K562 (cell line): Measurements from ENCODE around the gene PGF.

Experiments used
- CBFB ChIP-seq: sonication (generic); formaldehyde crosslinking; IDR thresholded peaks from 2 replicates; pipeline ENCODE4 v1.4.0; 2020; ENCODE audit warnings: mild to moderate bottlenecking, missing genetic modification reagents
- CEBPZ ChIP-seq: fragments of 150-350 bp; IDR thresholded peaks from 2 replicates; pipeline ENCODE4 v1.6.1; 2014; ENCODE audit warnings: low read depth, mild to moderate bottlenecking, low read length, borderline replicate concordance
- CTCF ChIP-seq, 3 experiments: IDR thresholded peaks in 2 of 3; conservative IDR thresholded peaks in 1 of 3; 2 replicates each; pipeline ENCODE4 v1.5.1; 2011 to 2012; ENCODE audit warnings: low read length in 3 of 3, mild to moderate bottlenecking in 3 of 3, control low read depth in 2 of 3, improper control_type of control experiment in 1 of 3, inconsistent platforms in 1 of 3, low read depth in 1 of 3, mixed read lengths in 1 of 3, moderate library complexity in 1 of 3; ENCODE audit not compliant: insufficient read depth in 2 of 3
- MAZ ChIP-seq, 2 experiments: fragments of 450-650 bp in 1 of 2; sonication (generic) in 1 of 2; formaldehyde crosslinking; IDR thresholded peaks in 1 of 2; conservative IDR thresholded peaks in 1 of 2; 2 replicates each; pipeline versions ENCODE4 v1.4.0 to v1.5.0; 2020; ENCODE audit warnings: mild to moderate bottlenecking in 1 of 2, missing genetic modification reagents in 1 of 2
- POLR2A ChIP-seq: fragments of 450-650 bp; conservative IDR thresholded peaks from 2 replicates; pipeline ENCODE4 v1.6.1; 2016
- POLR3A ChIP-seq: IDR thresholded peaks from 2 replicates; pipeline ENCODE4 v1.6.1; 2011; ENCODE audit warnings: borderline replicate concordance, mild to moderate bottlenecking, moderate library complexity; ENCODE audit not compliant: insufficient read length, insufficient read depth; ENCODE audit errors: extremely low read depth
- PTBP1 ChIP-seq: fragments of 200-400 bp; formaldehyde crosslinking; IDR thresholded peaks from 2 replicates; pipeline ENCODE4 v1.6.1; 2017; ENCODE audit warnings: low read depth, low read length
- RNF219 ChIP-seq: fragments of 250-450 bp; sonication (Bioruptor Pico); IDR thresholded peaks from 2 replicates; pipeline ENCODE4 v1.5.0; 2022; ENCODE audit warnings: mild to moderate bottlenecking
- SREBF2 ChIP-seq: sonication (generic); formaldehyde crosslinking; IDR thresholded peaks from 2 replicates; pipeline ENCODE4 v1.4.0; 2020; ENCODE audit warnings: mild to moderate bottlenecking, missing genetic modification reagents
- THAP7 ChIP-seq: fragments of 250-450 bp; sonication (Bioruptor Pico); IDR thresholded peaks from 2 replicates; pipeline ENCODE4 v1.5.0; 2021
- ZEB2 ChIP-seq: fragments of 450-650 bp; IDR thresholded peaks from 2 replicates; pipeline ENCODE4 v1.6.1; 2016
- ZNF277 ChIP-seq: fragments of 250-450 bp; sonication (Bioruptor Pico); IDR thresholded peaks from 2 replicates; pipeline ENCODE4 v1.8.0; 2022; ENCODE audit warnings: inconsistent platforms, mild to moderate bottlenecking, moderate library complexity, borderline replicate concordance

GRCh38 chr14:74981462-74981782, 26.0 kb upstream of the PGF start:
- TF ChIP-seq SREBF2 (no peak), PTBP1 (no peak), ZEB2 (no peak), CBFB (no peak), MAZ (CRISPR knock-in tag; conservative IDR thresholded peaks at IDR 0.05 in 1 of 2, IDR thresholded peaks at IDR 0.05 in 1 of 2) (no peak), POLR2A (no peak), ZNF277 (CRISPR knock-in tag) (no peak), CTCF (IDR thresholded peaks at IDR 0.05 in 2 of 3, conservative IDR thresholded peaks at IDR 0.05 in 1 of 3; ENCODE audit: insufficient read depth in 2 of 3, low read depth in 1 of 3, low read length in 3 of 3) (no peak), CEBPZ (no peak), THAP7 (CRISPR knock-in tag) (no peak), POLR3A (no peak), RNF219 (CRISPR knock-in tag) (no peak)
